HepG2 (cell line): ENCODE results near the gene CCT3. TPM values are rescaled to one million over a fixed set of nuclear protein-coding genes. Genes with fewer than 3 reads are reported as not detected.

Source experiments
- AGO1 ChIP-seq: fragments of 200-400 bp; formaldehyde crosslinking; IDR thresholded peaks from 2 replicates; pipeline ENCODE4 v1.6.1; 2017; ENCODE audit warnings: mild to moderate bottlenecking, low read depth, low read length, moderate library complexity; ENCODE audit not compliant: poor library complexity, severe bottlenecking
- CBX1 ChIP-seq: IDR thresholded peaks from one replicate; pipeline ENCODE4 v1.6.1; 2016; ENCODE audit warnings: antibody characterized with exemption, low read depth
- CREB3 ChIP-seq: sonication (generic); formaldehyde crosslinking; IDR thresholded peaks from 2 replicates; pipeline ENCODE4 v1.5.0; 2020; ENCODE audit warnings: missing genetic modification reagents
- ELF3 ChIP-seq: IDR thresholded peaks from 2 replicates; pipeline ENCODE4 v1.6.1; 2016; ENCODE audit warnings: missing genetic modification reagents, missing compliant biosample characterization
- ESRRA ChIP-seq: sonication (generic); formaldehyde crosslinking; IDR thresholded peaks from 2 replicates; pipeline ENCODE4 v1.5.1; 2020; ENCODE audit warnings: mild to moderate bottlenecking, low read depth, missing genetic modification reagents
- MEIS1 ChIP-seq: sonication (generic); formaldehyde crosslinking; IDR thresholded peaks from 2 replicates; pipeline ENCODE4 v1.9.0; 2021; ENCODE audit warnings: mild to moderate bottlenecking, missing genetic modification reagents, moderate library complexity, borderline replicate concordance
- NFE2L2 ChIP-seq: fragments of 150-350 bp; IDR thresholded peaks from 2 replicates; pipeline ENCODE4 v1.6.1; 2014; ENCODE audit warnings: low read length
- SKIL ChIP-seq: sonication (generic); formaldehyde crosslinking; IDR thresholded peaks from 2 replicates; pipeline ENCODE4 v1.8.0; 2022; ENCODE audit warnings: missing genetic modification reagents, mild to moderate bottlenecking, moderate library complexity, borderline replicate concordance
- TAF1 ChIP-seq: sonication (generic); formaldehyde crosslinking; IDR thresholded peaks from 2 replicates; pipeline ENCODE4 v1.4.0; 2020; ENCODE audit warnings: missing genetic modification reagents
- TAF15 ChIP-seq: fragments of 200-400 bp; formaldehyde crosslinking; IDR thresholded peaks from one replicate; pipeline ENCODE4 v1.6.1; 2018; ENCODE audit warnings: mild to moderate bottlenecking, low read depth, low read length; ENCODE audit not compliant: poor library complexity, severe bottlenecking
- ZBTB42 ChIP-seq: sonication (generic); formaldehyde crosslinking; IDR thresholded peaks from 2 replicates; pipeline ENCODE4 v1.5.0; 2020; ENCODE audit warnings: mild to moderate bottlenecking, missing genetic modification reagents
- ZNF256 ChIP-seq: sonication (generic); formaldehyde crosslinking; conservative IDR thresholded peaks from 2 replicates; pipeline ENCODE4 v1.4.0; 2020; ENCODE audit warnings: missing genetic modification reagents
- ZNF33A ChIP-seq: sonication (generic); formaldehyde crosslinking; IDR thresholded peaks from 2 replicates; pipeline ENCODE4 v1.5.1; 2020; ENCODE audit warnings: missing genetic modification reagents, mild to moderate bottlenecking, moderate library complexity, borderline replicate concordance
- ZNF432 ChIP-seq: sonication (generic); formaldehyde crosslinking; IDR thresholded peaks from 2 replicates; pipeline ENCODE4 v1.5.0; 2020; ENCODE audit warnings: missing genetic modification reagents, mild to moderate bottlenecking, borderline replicate concordance
- ZNF574 ChIP-seq: sonication (generic); formaldehyde crosslinking; IDR thresholded peaks from 2 replicates; pipeline ENCODE4 v1.4.0; 2020; ENCODE audit warnings: missing genetic modification reagents
- ZNF609 ChIP-seq: sonication (generic); formaldehyde crosslinking; IDR thresholded peaks from 2 replicates; pipeline ENCODE4 v1.4.0; 2020; ENCODE audit warnings: mild to moderate bottlenecking, missing genetic modification reagents, borderline replicate concordance
- ZNF704 ChIP-seq: sonication (generic); formaldehyde crosslinking; IDR thresholded peaks from 2 replicates; pipeline ENCODE4 v1.8.1; 2023; ENCODE audit warnings: mild to moderate bottlenecking, inconsistent platforms, moderate library complexity, missing genetic modification reagents, borderline replicate concordance
- polyA plus RNA-seq, 8 experiments: library from polyadenylated mRNA; depleted of rRNA in 3 of 8; stranded (reverse) in 7 of 8; unstranded in 1 of 8; fragments of >200 nt; fragmentation: Illumina TruSeq in 4 of 8; extraction: Trizol in 4 of 8; gene quantifications; 2 replicates each; pipeline versions ENCODE4 v1.2.1 to v1.2.3, GENCODE V29; 2011 to 2016; ENCODE audit warnings: low read depth in 4 of 8, missing spikeins in 1 of 8, mixed read lengths in 1 of 8; ENCODE audit not compliant: insufficient read depth in 1 of 8
- total RNA-seq, 5 experiments: library from RNA; depleted of rRNA; stranded (reverse); fragments of >200 nt; fragmentation: Illumina TruSeq; extraction: Trizol; gene quantifications; 2 replicates each; pipeline ENCODE4 v1.2.3, GENCODE V29; 2016; ENCODE audit warnings: low read depth in 1 of 5

CCT3 gene
- total and polyA plus RNA-seq, 2 of the 13 experiments (the other 11 are each of a cell fraction or from before 2014, with no cell fraction given), result 319 to 615 TPM

- TF ChIP-seq ZNF574 (CRISPR knock-in tag) (peak; percentile 34; the same call in 1 of the 2 replicates), TAF1 (peak; percentile 66), TAF15 (no peak), CBX1 (no peak), ZNF256 (CRISPR knock-in tag) (no peak), ESRRA (CRISPR knock-in tag) (no peak), MEIS1 (CRISPR knock-in tag) (0 out of 2 replicates have a peak, but pooled peaks have one; percentile 23), NFE2L2 (no peak), ZNF704 (CRISPR knock-in tag) (peak; percentile 39; the same call in 1 of the 2 replicates), ELF3 (CRISPR knock-in tag) (no peak; the same call in 1 of the 2 replicates), ZNF609 (CRISPR knock-in tag) (0 out of 2 replicates have a peak, but pooled peaks have one; percentile 26), AGO1 (no peak), ZNF432 (CRISPR knock-in tag) (no peak), CREB3 (no peak), SKIL (CRISPR knock-in tag) (no peak), ZNF33A (CRISPR knock-in tag) (no peak), ZBTB42 (CRISPR knock-in tag) (no peak)
Measured at GRCh38 chr1:156295391-156295947, 42.6 kb downstream of the CCT3 start, which contains the start of gene GLMP (continued).
